SK-N-SH (cell line): ENCODE results near the gene CYP2J2. TPM values are rescaled to one million over a fixed set of nuclear protein-coding genes. Genes with fewer than 3 reads are reported as not detected.
"Not testable (repeated sequence)": the region's sequence is repeated elsewhere in the genome, so short reads cannot be mapped to it uniquely, and the experiment has no call there.

ENCODE experiments used
- CTCF ChIA-PET: fragments of 300-600, 350-600 bp; formaldehyde crosslinking; extraction: SDS; loops from one replicate; lab custom pipeline; 2021; lab: Yijun Ruan, JAX
- POLR2A ChIA-PET: fragments of 350-600 bp; sonication (Branson Sonifier 250); formaldehyde crosslinking; extraction: SDS; loops from one replicate; lab custom pipeline; 2020; ENCODE audit warnings: antibody characterized with exemption, inconsistent platforms; lab: Yijun Ruan, JAX
- DNase-seq: peaks from one replicate; pipeline ENCODE4 v3.0.0; 2012
- H2AFZ ChIP-seq: fragments of 200-600 bp; sonication (generic); 2 replicates; pipeline ENCODE4 v1.8.1; 2016; ENCODE audit warnings: antibody characterized with exemption, mild to moderate bottlenecking, low read depth
- H3F3A ChIP-seq: fragments of 200-600 bp; sonication (generic); replicated peaks from 2 replicates; pipeline ENCODE3; 2016; ENCODE audit warnings: antibody characterized with exemption, mild to moderate bottlenecking; ENCODE audit not compliant: insufficient read depth
- H3K27ac ChIP-seq, 2 experiments: fragments of 200-500 bp in 1 of 2; fragments of 200-600 bp in 1 of 2; sonication (Bioruptor generic) in 1 of 2; sonication (generic), shearing (Covaris generic) in 1 of 2; 2 replicates each; pipeline versions ENCODE4 v1.5.1 to v1.6.1; 2014 to 2016; ENCODE audit warnings: low read depth in 2 of 2, inconsistent platforms in 1 of 2, low read length in 1 of 2, mild to moderate bottlenecking in 1 of 2, mixed read lengths in 1 of 2
- H3K27me3 ChIP-seq: fragments of 200-600 bp; sonication (generic), shearing (Covaris generic); 2 replicates; pipeline ENCODE4 v1.6.1; 2016; ENCODE audit warnings: mixed run types; ENCODE audit not compliant: insufficient read depth
- H3K36me3 ChIP-seq, 2 experiments: fragments of 200-500 bp in 1 of 2; fragments of 200-600 bp in 1 of 2; sonication (Bioruptor generic) in 1 of 2; sonication (generic) in 1 of 2; replicated peaks in 1 of 2; 2 replicates each; pipeline versions ENCODE3 to v1.5.1; 2014 to 2016; ENCODE audit warnings: low read length in 1 of 2, mild to moderate bottlenecking in 1 of 2; ENCODE audit not compliant: insufficient read depth in 2 of 2, control insufficient read depth in 1 of 2
- H3K4me1 ChIP-seq, 2 experiments: fragments of 200-500 bp in 1 of 2; fragments of 200-600 bp in 1 of 2; sonication (Bioruptor generic) in 1 of 2; sonication (generic), shearing (Covaris generic) in 1 of 2; 2 replicates each; pipeline versions ENCODE4 v1.5.1 to v1.6.1; 2014 to 2016; ENCODE audit warnings: low read depth in 1 of 2, low read length in 1 of 2, mixed run types in 1 of 2; ENCODE audit not compliant: insufficient read depth in 2 of 2, control insufficient read depth in 1 of 2
- H3K4me2 ChIP-seq: fragments of 200-600 bp; sonication (generic), shearing (Covaris generic); 2 replicates; pipeline ENCODE4 v1.6.1; 2017; ENCODE audit warnings: mixed run types
- H3K4me3 ChIP-seq, 2 experiments: fragments of 200-500 bp in 1 of 2; fragments of 200-600 bp in 1 of 2; sonication (Bioruptor generic) in 1 of 2; sonication (generic), shearing (Covaris generic) in 1 of 2; 2 replicates each; pipeline versions ENCODE4 v1.5.1 to v1.8.1; 2014 to 2016; ENCODE audit warnings: low read depth in 2 of 2, inconsistent platforms in 1 of 2, low read length in 1 of 2, mild to moderate bottlenecking in 1 of 2, mixed read lengths in 1 of 2, moderate library complexity in 1 of 2
- H3K79me2 ChIP-seq: fragments of 200-600 bp; sonication (generic); 2 replicates; pipeline ENCODE4 v1.8.1; 2017; ENCODE audit warnings: mild to moderate bottlenecking; ENCODE audit not compliant: insufficient read depth
- H3K9ac ChIP-seq: fragments of 200-600 bp; sonication (generic); 2 replicates; pipeline ENCODE4 v1.6.1; 2017; ENCODE audit warnings: mixed run types
- H3K9me2 ChIP-seq: fragments of 200-600 bp; sonication (generic); 2 replicates; pipeline ENCODE4 v1.6.1; 2017; ENCODE audit warnings: mixed run types
- H3K9me3 ChIP-seq: fragments of 200-600 bp; sonication (generic); 2 replicates; pipeline ENCODE4 v1.6.1; 2017; ENCODE audit warnings: mixed run types, mild to moderate bottlenecking, moderate library complexity
- H4K20me1 ChIP-seq: fragments of 200-600 bp; sonication (generic); 2 replicates; pipeline ENCODE4 v1.6.1; 2017; ENCODE audit warnings: mild to moderate bottlenecking, mixed run types; ENCODE audit not compliant: insufficient read depth
- ELF1 ChIP-seq: IDR thresholded peaks from 2 replicates; pipeline ENCODE4 v1.4.0; 2012
- FOXJ3 ChIP-seq: sonication (generic); formaldehyde crosslinking; IDR thresholded peaks from 2 replicates; pipeline ENCODE4 v1.5.1; 2020; ENCODE audit warnings: mild to moderate bottlenecking, missing genetic modification reagents
- NFIC ChIP-seq: IDR thresholded peaks from 2 replicates; pipeline ENCODE4 v1.4.0; 2012; ENCODE audit warnings: borderline replicate concordance
- SIN3A ChIP-seq: IDR thresholded peaks from 2 replicates; pipeline ENCODE4 v1.6.1; 2012; ENCODE audit warnings: low read depth, mild to moderate bottlenecking, low read length, moderate library complexity, borderline replicate concordance
- SMC3 ChIP-seq: IDR thresholded peaks from 2 replicates; pipeline ENCODE4 v1.6.1; 2012; ENCODE audit warnings: low read depth, low read length, improper control_type of control experiment
- TEAD4 ChIP-seq: IDR thresholded peaks from 2 replicates; pipeline ENCODE4 v1.4.0; 2012; ENCODE audit warnings: mild to moderate bottlenecking, borderline replicate concordance; ENCODE audit not compliant: insufficient read depth
- YY1 ChIP-seq: IDR thresholded peaks from 2 replicates; pipeline ENCODE4 v1.4.0; 2012; ENCODE audit warnings: low read depth, mild to moderate bottlenecking
- WGBS: methylation state at CpG from one replicate; pipeline ENCODE4 v1.1.6; 2017; ENCODE audit warnings: low lambda C conversion rate; 5-methylcytosine and 5-hydroxymethylcytosine counted together
- polyA plus RNA-seq, 3 experiments: library from polyadenylated mRNA; depleted of rRNA; stranded (reverse); fragments of >200 nt; gene quantifications; 2 replicates each; pipeline ENCODE4 v1.2.3, GENCODE V29; 2012
- TF ChIP-seq, protein P1 (sequence below): IDR thresholded peaks from 2 replicates; pipeline ENCODE4; 2012

CYP2J2 gene
- polyA plus RNA-seq, 1 of the 3 experiments (the other 2 are of a cell fraction), result 1.2 TPM

DNA sequence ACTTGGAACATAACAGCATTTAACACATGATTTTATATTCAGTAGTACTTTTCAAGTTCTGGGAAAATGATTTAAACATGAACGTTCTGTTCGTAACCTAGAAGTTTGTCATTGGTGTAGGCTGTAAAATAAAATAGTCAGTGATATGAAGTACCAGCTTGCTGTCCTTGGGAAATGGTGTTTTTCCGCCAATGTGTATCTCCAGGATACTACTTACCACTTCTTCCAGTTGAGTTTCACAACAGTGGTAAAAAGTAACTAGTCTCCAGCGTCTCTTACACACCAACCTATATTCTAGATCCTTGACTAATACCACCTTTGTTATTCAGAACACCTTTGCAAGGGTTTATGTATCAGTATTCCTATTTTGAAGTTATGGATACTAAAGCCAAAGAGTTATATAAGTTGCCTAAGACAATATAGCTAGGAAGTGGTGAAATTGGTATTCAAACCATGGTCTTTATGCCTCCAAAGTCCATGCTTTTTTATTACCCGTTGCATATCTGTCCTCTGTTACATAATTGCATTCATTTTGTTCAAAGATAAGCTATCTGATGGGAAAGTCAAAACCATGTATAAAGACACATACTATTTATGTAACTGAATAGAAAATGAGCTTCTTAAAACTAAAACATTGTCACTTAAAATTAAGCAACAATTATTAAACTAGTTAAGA is 68.8 kb downstream of the CYP2J2 start (continued):
- TF ChIP-seq, protein P1, sequence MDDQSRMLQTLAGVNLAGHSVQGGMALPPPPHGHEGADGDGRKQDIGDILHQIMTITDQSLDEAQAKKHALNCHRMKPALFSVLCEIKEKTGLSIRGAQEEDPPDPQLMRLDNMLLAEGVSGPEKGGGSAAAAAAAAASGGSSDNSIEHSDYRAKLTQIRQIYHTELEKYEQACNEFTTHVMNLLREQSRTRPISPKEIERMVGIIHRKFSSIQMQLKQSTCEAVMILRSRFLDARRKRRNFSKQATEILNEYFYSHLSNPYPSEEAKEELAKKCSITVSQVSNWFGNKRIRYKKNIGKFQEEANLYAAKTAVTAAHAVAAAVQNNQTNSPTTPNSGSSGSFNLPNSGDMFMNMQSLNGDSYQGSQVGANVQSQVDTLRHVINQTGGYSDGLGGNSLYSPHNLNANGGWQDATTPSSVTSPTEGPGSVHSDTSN, result no peak
- TF ChIP-seq TEAD4 (no peak), FOXJ3 (no peak), YY1 (no peak)

DNA sequence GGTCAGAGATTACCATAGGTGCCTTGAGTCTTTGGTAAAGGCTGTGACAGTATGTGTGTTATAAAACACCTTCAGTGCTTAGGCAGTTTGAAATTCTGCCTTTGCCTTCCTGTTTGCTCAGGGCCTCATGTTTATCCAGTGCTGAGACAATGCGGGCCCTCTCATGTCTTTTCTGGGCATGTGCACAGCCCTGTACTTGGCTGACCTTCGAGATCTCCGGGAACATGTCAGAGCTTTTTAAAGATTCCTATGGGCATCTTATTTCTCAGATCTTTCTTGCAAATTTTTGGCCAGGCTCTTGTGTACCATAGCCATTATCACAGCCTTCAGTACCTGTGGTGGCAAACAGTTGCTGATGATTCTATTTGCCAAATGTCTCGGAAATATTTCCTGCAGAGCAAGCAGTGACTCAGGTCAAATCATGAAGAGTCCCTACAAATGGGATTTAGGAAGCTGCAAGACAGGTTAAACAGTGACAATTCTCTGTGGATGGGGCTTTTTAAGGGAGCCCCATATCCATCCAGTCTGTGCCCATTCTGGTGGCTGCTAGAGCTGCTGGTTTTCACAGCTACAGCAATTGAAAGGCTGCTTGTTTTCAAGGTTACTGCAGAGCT is 69.7 kb downstream of the CYP2J2 start:
- Histone ChIP-seq H3K4me3 (no peak overlapping the region), H3K9ac (no peak overlapping the region), H4K20me1 (no peaks in the 10 kb centered on the region), H3K27me3 (no peaks in the 10 kb centered on the region), H3K9me3 (no peaks in the 10 kb centered on the region), H3K9me2 (no peaks in the 10 kb centered on the region), H3K27ac (no peak overlapping the region), H3K79me2 (no peaks in the 10 kb centered on the region), H3K36me3 (no peaks in the 10 kb centered on the region), H3F3A (no peaks in the 10 kb centered on the region), H2AFZ (no peak overlapping the region), H3K4me2 (no peak overlapping the region), H3K4me1 (no peaks in the 10 kb centered on the region)
- DNase-seq, result no peak
- WGBS, result 85% methylated on average over 4 of the region's 4 CpGs
- POLR2A ChIA-PET, result no interaction called here
- TF ChIP-seq SMC3 (no peak), SIN3A (no peak), TEAD4 (no peak), ELF1 (no peak), NFIC (no peak)
- CTCF ChIA-PET, result interaction anchor here (2.6 kb wide), 1 partner anchor 90 kb away, joined by 11 read pairs; no protein-coding TSS in a partner anchor

DNA sequence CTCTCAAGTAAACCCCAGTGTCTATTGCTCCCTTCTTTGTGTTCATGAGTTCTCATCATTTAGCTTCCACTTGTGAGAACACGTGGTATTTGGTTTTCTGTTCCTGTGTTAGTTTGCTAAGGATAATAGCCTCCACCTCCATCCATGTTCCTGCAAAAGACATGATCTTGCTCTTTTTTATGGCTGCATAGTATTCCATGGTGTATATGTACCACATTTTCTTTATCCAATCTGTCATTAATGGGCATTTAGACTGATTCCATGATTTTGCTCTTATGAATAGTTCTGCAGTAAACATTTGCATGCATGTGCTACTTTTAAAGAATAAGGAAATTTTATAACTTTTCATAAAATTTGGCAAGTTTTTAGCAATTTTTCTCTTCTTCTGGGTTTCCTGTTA is 71.3 kb downstream of the CYP2J2 start:
- H3K27ac ChIP-seq, H3K9me2 ChIP-seq, H3K9ac ChIP-seq, H2AFZ ChIP-seq, H3K36me3 ChIP-seq, H3F3A ChIP-seq, H4K20me1 ChIP-seq, H3K79me2 ChIP-seq, DNase-seq, H3K4me2 ChIP-seq, H3K4me1 ChIP-seq, H3K27me3 ChIP-seq, H3K9me3 ChIP-seq, H3K4me3 ChIP-seq: not testable (repeated sequence)
- POLR2A ChIA-PET, result interaction anchor here (0.6 kb wide), 1 partner anchor 1015 kb away, joined by 3 read pairs; no protein-coding TSS in a partner anchor
- WGBS, result 83% methylated on average over 1 of the region's 1 CpG
- CTCF ChIA-PET, result interaction anchor here (2.6 kb wide), 1 partner anchor 92 kb away, joined by 11 read pairs; no protein-coding TSS in a partner anchor
